ENCODE data around the gene ZSWIM2.

- TF ChIP-seq CTCF (conservative IDR thresholded peaks at IDR 0.05; ENCODE audit: low read depth, low read length) (no peak), POLR2A (IDR thresholded peaks at IDR 0.05; ENCODE audit: low read depth, low read length) (no peak), MAFK (IDR thresholded peaks at IDR 0.05; ENCODE audit: low read depth, low read length) (no peak), BHLHE40 (IDR thresholded peaks at IDR 0.05; ENCODE audit: low read depth, low read length) (no peak)
These were observed 43.9 kb upstream of the ZSWIM2 start for GRCh38 chr2:186892821-186893220.
